H1 (cell line): Measurements from ENCODE around the gene PRKCZ.

Source experiments
- CREB1 ChIP-seq: IDR thresholded peaks from 2 replicates; pipeline ENCODE4 v1.6.1; 2012; ENCODE audit warnings: inconsistent platforms
- EZH2 ChIP-seq: fragments of 200-600 bp; sonication (generic); IDR thresholded peaks from 2 replicates; pipeline ENCODE4 v1.7.1; 2012; ENCODE audit warnings: low read depth, mild to moderate bottlenecking, moderate library complexity, low read length, inconsistent platforms; ENCODE audit not compliant: severe bottlenecking
- KDM1A ChIP-seq: fragments of 200-600, 300-600 bp; sonication (generic); IDR thresholded peaks from 2 replicates; pipeline ENCODE4 v1.7.1; 2016; ENCODE audit warnings: mild to moderate bottlenecking, low read length, borderline replicate concordance
- POLR2A ChIP-seq, 2 experiments: IDR thresholded peaks; 1 replicate in 1 of 2; 2 replicates in 1 of 2; pipeline ENCODE4 v1.6.1; 2011; ENCODE audit warnings: low read depth in 2 of 2, low read length in 2 of 2, mild to moderate bottlenecking in 2 of 2; ENCODE audit errors: control extremely low read depth in 1 of 2
- POLR2AphosphoS5 ChIP-seq: IDR thresholded peaks from 2 replicates; pipeline ENCODE4 v1.6.1; 2011; ENCODE audit warnings: low read depth, low read length
- RAD21 ChIP-seq, 2 experiments: IDR thresholded peaks in 1 of 2; conservative IDR thresholded peaks in 1 of 2; 2 replicates each; pipeline ENCODE4 v1.6.1; 2011; ENCODE audit warnings: low read depth in 2 of 2, low read length in 2 of 2, improper control_type of control experiment in 1 of 2, inconsistent platforms in 1 of 2, mild to moderate bottlenecking in 1 of 2, moderate library complexity in 1 of 2
- RXRA ChIP-seq: IDR thresholded peaks from 2 replicates; pipeline ENCODE4 v1.6.1; 2011; ENCODE audit warnings: low read depth, mild to moderate bottlenecking, low read length, moderate library complexity; ENCODE audit not compliant: insufficient read depth
- SIN3A ChIP-seq, 2 experiments: IDR thresholded peaks in 1 of 2; conservative IDR thresholded peaks in 1 of 2; 2 replicates each; pipeline ENCODE4 v1.6.1; 2011 to 2012; ENCODE audit warnings: low read length in 2 of 2, improper control_type of control experiment in 1 of 2, low read depth in 1 of 2, mild to moderate bottlenecking in 1 of 2
- SP1 ChIP-seq: IDR thresholded peaks from 2 replicates; pipeline ENCODE4 v1.6.1; 2011; ENCODE audit warnings: low read depth, low read length
- SRF ChIP-seq: IDR thresholded peaks from 2 replicates; pipeline ENCODE4 v1.6.1; 2011; ENCODE audit warnings: mild to moderate bottlenecking, low read depth, low read length, moderate library complexity
- SUZ12 ChIP-seq: fragments of 200-600 bp; sonication (generic); IDR thresholded peaks from 2 replicates; pipeline ENCODE4 v1.6.1; 2012; ENCODE audit warnings: mild to moderate bottlenecking, inconsistent platforms, low read length, moderate library complexity, mixed read lengths
- TF ChIP-seq, protein P1 (sequence below), 3 experiments: IDR thresholded peaks; 1 replicate in 2 of 3; 2 replicates in 1 of 3; pipeline versions ENCODE4 v1.5.1 to v1.6.1; 2011; ENCODE audit warnings: low read length in 3 of 3, mild to moderate bottlenecking in 3 of 3, inconsistent platforms in 2 of 3, low read depth in 1 of 3, moderate library complexity in 1 of 3; ENCODE audit not compliant: insufficient read depth in 1 of 3; ENCODE audit errors: control extremely low read depth in 1 of 3
- TF ChIP-seq, protein P2 (sequence below): IDR thresholded peaks from 2 replicates; pipeline ENCODE4 v1.6.1; 2011; ENCODE audit warnings: low read depth, mild to moderate bottlenecking, low read length; ENCODE audit not compliant: insufficient read depth
- TF ChIP-seq, protein P3 (sequence below): IDR thresholded peaks from 2 replicates; pipeline ENCODE4 v1.6.1; 2012; ENCODE audit warnings: inconsistent platforms

DNA sequence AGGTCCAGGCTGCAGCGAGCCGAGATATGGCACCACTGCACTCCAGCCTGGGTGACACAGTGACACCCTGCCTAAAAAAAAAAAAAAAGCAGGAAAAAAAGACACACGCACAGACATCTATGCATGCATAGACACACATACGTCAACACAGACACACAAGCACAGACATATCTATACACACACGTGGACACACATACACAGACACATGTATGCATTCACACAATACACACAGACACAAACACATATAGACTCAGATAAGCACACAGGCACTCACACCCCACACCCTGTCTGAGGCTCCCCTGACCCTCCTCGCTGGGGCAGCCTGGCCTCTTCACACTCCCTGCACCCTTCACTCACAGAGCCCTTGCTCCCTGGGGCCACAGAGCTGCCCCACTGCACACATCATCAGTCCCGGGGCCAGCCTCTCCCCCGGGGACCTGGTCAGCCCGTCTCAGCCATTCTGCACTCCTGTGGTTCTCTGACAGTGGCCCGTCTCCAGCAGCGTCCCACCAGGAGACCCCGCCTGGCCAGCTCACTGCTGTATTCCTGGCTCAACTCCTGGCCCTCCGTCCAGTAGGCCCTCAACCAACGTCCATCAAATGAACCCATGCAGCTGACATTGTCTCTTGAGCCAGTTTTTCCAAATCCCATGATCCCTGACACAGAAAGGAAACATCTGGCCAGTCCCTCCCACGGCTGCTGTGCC, 4.6 kb upstream of the PRKCZ start:
- no peak for TF ChIP-seq EZH2
- TF ChIP-seq, protein P1, sequence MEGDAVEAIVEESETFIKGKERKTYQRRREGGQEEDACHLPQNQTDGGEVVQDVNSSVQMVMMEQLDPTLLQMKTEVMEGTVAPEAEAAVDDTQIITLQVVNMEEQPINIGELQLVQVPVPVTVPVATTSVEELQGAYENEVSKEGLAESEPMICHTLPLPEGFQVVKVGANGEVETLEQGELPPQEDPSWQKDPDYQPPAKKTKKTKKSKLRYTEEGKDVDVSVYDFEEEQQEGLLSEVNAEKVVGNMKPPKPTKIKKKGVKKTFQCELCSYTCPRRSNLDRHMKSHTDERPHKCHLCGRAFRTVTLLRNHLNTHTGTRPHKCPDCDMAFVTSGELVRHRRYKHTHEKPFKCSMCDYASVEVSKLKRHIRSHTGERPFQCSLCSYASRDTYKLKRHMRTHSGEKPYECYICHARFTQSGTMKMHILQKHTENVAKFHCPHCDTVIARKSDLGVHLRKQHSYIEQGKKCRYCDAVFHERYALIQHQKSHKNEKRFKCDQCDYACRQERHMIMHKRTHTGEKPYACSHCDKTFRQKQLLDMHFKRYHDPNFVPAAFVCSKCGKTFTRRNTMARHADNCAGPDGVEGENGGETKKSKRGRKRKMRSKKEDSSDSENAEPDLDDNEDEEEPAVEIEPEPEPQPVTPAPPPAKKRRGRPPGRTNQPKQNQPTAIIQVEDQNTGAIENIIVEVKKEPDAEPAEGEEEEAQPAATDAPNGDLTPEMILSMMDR (IDR thresholded peaks at IDR 0.05; ENCODE audit: control extremely low read depth in 1 of 3, insufficient read depth in 1 of 3, low read depth in 1 of 3, low read length in 3 of 3), result no peak
- TF ChIP-seq KDM1A, result no peak
- TF ChIP-seq, protein P2, sequence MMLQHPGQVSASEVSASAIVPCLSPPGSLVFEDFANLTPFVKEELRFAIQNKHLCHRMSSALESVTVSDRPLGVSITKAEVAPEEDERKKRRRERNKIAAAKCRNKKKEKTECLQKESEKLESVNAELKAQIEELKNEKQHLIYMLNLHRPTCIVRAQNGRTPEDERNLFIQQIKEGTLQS, result no peak
- no peak for TF ChIP-seq CREB1
- no peak for TF ChIP-seq POLR2A (IDR thresholded peaks at IDR 0.05; ENCODE audit: control extremely low read depth in 1 of 2, low read depth in 2 of 2, low read length in 2 of 2)
- no peak for TF ChIP-seq RAD21 (IDR thresholded peaks at IDR 0.05 in 1 of 2, conservative IDR thresholded peaks at IDR 0.05 in 1 of 2; ENCODE audit: low read depth in 2 of 2, low read length in 2 of 2)
- no peak for TF ChIP-seq SIN3A (conservative IDR thresholded peaks at IDR 0.05 in 1 of 2, IDR thresholded peaks at IDR 0.05 in 1 of 2; ENCODE audit: low read depth in 1 of 2, low read length in 2 of 2)
- TF ChIP-seq SP1, result no peak
- no peak for TF ChIP-seq POLR2AphosphoS5
- no peak for TF ChIP-seq SUZ12
- TF ChIP-seq, protein P3, sequence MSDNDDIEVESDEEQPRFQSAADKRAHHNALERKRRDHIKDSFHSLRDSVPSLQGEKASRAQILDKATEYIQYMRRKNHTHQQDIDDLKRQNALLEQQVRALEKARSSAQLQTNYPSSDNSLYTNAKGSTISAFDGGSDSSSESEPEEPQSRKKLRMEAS, result no peak
- TF ChIP-seq SRF, result no peak
- TF ChIP-seq RXRA, result no peak
